ENCODE results near the gene FCSK. TPM values are rescaled to one million over a fixed set of nuclear protein-coding genes. Genes with fewer than 3 reads are reported as not detected.

The FCSK gene
- total and polyA plus RNA-seq, 10 of the 15 experiments (the other 5 are each of a cell fraction or from before 2014, with no cell fraction given) = 0.60 to 17.6 (median 7.4) TPM

DNA sequence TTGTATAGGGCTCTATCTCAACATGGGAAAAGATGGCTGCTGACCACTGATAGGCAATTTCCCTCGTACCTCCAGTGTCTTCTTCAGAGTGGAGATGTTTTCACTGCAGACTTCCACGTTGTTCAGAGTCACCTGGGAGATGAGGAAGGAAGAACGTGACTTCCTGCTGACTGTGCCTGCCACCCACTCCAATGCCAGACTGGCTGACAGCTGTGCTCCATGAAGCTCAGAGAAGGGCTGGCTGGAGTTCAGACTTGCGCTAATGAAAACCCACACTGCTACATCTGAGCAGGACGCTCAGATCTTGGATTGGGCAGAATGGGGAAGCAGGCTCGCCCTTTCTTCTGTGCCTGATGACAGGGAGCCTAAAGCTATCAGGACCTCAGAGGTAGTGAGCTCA, 35.9 kb downstream of the FCSK start (continued):
- TF ChIP-seq, protein P1, sequence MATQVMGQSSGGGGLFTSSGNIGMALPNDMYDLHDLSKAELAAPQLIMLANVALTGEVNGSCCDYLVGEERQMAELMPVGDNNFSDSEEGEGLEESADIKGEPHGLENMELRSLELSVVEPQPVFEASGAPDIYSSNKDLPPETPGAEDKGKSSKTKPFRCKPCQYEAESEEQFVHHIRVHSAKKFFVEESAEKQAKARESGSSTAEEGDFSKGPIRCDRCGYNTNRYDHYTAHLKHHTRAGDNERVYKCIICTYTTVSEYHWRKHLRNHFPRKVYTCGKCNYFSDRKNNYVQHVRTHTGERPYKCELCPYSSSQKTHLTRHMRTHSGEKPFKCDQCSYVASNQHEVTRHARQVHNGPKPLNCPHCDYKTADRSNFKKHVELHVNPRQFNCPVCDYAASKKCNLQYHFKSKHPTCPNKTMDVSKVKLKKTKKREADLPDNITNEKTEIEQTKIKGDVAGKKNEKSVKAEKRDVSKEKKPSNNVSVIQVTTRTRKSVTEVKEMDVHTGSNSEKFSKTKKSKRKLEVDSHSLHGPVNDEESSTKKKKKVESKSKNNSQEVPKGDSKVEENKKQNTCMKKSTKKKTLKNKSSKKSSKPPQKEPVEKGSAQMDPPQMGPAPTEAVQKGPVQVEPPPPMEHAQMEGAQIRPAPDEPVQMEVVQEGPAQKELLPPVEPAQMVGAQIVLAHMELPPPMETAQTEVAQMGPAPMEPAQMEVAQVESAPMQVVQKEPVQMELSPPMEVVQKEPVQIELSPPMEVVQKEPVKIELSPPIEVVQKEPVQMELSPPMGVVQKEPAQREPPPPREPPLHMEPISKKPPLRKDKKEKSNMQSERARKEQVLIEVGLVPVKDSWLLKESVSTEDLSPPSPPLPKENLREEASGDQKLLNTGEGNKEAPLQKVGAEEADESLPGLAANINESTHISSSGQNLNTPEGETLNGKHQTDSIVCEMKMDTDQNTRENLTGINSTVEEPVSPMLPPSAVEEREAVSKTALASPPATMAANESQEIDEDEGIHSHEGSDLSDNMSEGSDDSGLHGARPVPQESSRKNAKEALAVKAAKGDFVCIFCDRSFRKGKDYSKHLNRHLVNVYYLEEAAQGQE (IDR thresholded peaks at IDR 0.05; ENCODE audit: low read depth, low read length) = no peak

DNA sequence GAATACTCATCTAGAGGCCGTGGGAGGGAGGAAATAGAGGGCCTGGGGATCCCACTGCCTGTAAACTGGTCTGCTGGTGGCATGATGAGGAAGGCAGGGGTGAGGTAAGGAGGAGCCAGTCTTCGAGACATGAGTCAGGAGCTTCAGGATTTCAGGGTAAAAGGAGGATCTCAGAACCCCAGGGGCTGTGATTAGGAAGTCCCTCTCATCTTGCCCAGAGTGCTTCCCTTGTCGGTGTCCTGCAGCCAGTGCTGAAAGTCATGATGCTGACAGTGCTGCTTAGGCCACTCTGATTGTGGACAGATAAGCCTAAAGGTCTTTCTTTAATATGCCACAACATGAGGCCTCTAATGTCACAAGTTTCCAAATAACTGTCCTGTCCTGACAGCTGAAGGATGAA, 39.4 kb downstream of the FCSK start:
- ChIA-PET CTCF (interaction anchor here (1.7 kb wide), 1 partner anchor 159 kb away, joined by 4 read pairs; no protein-coding TSS in a partner anchor), RAD21 (ENCODE audit: unreplicated experiment) (interaction anchor here (0.5 to 1.4 kb wide), 2 partner anchors 10 to 55 kb away, joined by 3 to 5 read pairs; partner anchors contain the start of gene ST3GAL2), POLR2A (no interaction called here), SMC1A (ENCODE audit: uncharacterized antibody, unreplicated experiment) (interaction anchor here (1.5 kb wide), 1 partner anchor 15 kb away, joined by 4 read pairs; no protein-coding TSS in a partner anchor)
- no peak overlapping the region for H2AFZ ChIP-seq (ENCODE audit: control insufficient read depth, low read depth, low read length)
- intact Hi-C loops (cut with micrococcal nuclease; ENCODE audit: unreplicated experiment) (no loop called here), in situ Hi-C loops (cut with MboI) (no loop called here)
- no peaks in the 10 kb centered on the region for H3K4me1 ChIP-seq (ENCODE audit: control insufficient read depth, insufficient read depth, low read length)
- H3K27ac ChIP-seq (ENCODE audit: control insufficient read depth, insufficient read depth) = no peak overlapping the region
- no peak for DNase-seq (ENCODE audit: low read depth, low spot score)
- TF ChIP-seq FOXK2 (IDR thresholded peaks at IDR 0.05) (no peak), RUNX3 (IDR thresholded peaks at IDR 0.05; ENCODE audit: low read length) (no peak), SUZ12 (IDR thresholded peaks at IDR 0.05; ENCODE audit: unreplicated experiment) (no peak), SMARCA5 (IDR thresholded peaks at IDR 0.05) (no peak), TBL1XR1 (IDR thresholded peaks at IDR 0.05; ENCODE audit: low read depth, low read length) (no peak), IRF4 (IDR thresholded peaks at IDR 0.05; ENCODE audit: low read depth, low read length) (no peak), JUND (IDR thresholded peaks at IDR 0.05; ENCODE audit: low read depth, low read length) (no peak)
- TF ChIP-seq, protein P2, sequence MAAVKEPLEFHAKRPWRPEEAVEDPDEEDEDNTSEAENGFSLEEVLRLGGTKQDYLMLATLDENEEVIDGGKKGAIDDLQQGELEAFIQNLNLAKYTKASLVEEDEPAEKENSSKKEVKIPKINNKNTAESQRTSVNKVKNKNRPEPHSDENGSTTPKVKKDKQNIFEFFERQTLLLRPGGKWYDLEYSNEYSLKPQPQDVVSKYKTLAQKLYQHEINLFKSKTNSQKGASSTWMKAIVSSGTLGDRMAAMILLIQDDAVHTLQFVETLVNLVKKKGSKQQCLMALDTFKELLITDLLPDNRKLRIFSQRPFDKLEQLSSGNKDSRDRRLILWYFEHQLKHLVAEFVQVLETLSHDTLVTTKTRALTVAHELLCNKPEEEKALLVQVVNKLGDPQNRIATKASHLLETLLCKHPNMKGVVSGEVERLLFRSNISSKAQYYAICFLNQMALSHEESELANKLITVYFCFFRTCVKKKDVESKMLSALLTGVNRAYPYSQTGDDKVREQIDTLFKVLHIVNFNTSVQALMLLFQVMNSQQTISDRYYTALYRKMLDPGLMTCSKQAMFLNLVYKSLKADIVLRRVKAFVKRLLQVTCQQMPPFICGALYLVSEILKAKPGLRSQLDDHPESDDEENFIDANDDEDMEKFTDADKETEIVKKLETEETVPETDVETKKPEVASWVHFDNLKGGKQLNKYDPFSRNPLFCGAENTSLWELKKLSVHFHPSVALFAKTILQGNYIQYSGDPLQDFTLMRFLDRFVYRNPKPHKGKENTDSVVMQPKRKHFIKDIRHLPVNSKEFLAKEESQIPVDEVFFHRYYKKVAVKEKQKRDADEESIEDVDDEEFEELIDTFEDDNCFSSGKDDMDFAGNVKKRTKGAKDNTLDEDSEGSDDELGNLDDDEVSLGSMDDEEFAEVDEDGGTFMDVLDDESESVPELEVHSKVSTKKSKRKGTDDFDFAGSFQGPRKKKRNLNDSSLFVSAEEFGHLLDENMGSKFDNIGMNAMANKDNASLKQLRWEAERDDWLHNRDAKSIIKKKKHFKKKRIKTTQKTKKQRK (IDR thresholded peaks at IDR 0.05; ENCODE audit: low read depth, low read length) = no peak
- TF ChIP-seq, protein P3, sequence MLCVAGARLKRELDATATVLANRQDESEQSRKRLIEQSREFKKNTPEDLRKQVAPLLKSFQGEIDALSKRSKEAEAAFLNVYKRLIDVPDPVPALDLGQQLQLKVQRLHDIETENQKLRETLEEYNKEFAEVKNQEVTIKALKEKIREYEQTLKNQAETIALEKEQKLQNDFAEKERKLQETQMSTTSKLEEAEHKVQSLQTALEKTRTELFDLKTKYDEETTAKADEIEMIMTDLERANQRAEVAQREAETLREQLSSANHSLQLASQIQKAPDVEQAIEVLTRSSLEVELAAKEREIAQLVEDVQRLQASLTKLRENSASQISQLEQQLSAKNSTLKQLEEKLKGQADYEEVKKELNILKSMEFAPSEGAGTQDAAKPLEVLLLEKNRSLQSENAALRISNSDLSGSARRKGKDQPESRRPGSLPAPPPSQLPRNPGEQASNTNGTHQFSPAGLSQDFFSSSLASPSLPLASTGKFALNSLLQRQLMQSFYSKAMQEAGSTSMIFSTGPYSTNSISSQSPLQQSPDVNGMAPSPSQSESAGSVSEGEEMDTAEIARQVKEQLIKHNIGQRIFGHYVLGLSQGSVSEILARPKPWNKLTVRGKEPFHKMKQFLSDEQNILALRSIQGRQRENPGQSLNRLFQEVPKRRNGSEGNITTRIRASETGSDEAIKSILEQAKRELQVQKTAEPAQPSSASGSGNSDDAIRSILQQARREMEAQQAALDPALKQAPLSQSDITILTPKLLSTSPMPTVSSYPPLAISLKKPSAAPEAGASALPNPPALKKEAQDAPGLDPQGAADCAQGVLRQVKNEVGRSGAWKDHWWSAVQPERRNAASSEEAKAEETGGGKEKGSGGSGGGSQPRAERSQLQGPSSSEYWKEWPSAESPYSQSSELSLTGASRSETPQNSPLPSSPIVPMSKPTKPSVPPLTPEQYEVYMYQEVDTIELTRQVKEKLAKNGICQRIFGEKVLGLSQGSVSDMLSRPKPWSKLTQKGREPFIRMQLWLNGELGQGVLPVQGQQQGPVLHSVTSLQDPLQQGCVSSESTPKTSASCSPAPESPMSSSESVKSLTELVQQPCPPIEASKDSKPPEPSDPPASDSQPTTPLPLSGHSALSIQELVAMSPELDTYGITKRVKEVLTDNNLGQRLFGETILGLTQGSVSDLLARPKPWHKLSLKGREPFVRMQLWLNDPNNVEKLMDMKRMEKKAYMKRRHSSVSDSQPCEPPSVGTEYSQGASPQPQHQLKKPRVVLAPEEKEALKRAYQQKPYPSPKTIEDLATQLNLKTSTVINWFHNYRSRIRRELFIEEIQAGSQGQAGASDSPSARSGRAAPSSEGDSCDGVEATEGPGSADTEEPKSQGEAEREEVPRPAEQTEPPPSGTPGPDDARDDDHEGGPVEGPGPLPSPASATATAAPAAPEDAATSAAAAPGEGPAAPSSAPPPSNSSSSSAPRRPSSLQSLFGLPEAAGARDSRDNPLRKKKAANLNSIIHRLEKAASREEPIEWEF (IDR thresholded peaks at IDR 0.05; ENCODE audit: insufficient replicate concordance, low read depth, low read length) = no peak
- H3K4me2 ChIP-seq (ENCODE audit: control insufficient read depth, insufficient read depth) = no peak overlapping the region
- no peaks in the 10 kb centered on the region for H4K20me1 ChIP-seq (ENCODE audit: control insufficient read depth, insufficient read depth)
- WGBS (ENCODE audit: insufficient coverage, insufficient replicate concordance, low lambda C conversion rate, missing lambda C conversion rate) = 79% methylated on average over 3 of the region's 3 CpGs
- H3K36me3 ChIP-seq (ENCODE audit: control insufficient read depth in 2 of 2, insufficient read depth in 2 of 2, low read length in 1 of 2) = peaks cover 3 to 9% of the 10 kb centered on the region in 2 experiments
- ATAC-seq = peak; percentile 44
- H3K27me3 ChIP-seq (replicated peaks in 1 of 2; ENCODE audit: control insufficient read depth in 2 of 2, insufficient read depth in 2 of 2, low read length in 1 of 2) = no peaks in the 10 kb centered on the region
- FAIRE-seq = no peak
- BruUV-seq (replicated peaks) = no TSS peak
- H3K9ac ChIP-seq (ENCODE audit: control insufficient read depth, insufficient read depth, low read length) = no peak overlapping the region
- H3K4me3 ChIP-seq = no peak overlapping the region
- no peaks in the 10 kb centered on the region for H3K79me2 ChIP-seq (ENCODE audit: control insufficient read depth, insufficient read depth, low read length)
- no peaks in the 10 kb centered on the region for H3K9me3 ChIP-seq (replicated peaks; ENCODE audit: control insufficient read depth, insufficient read depth, low read length)
